ENCODE data around the gene TMEM17. TPM values are rescaled to one million over a fixed set of nuclear protein-coding genes. Genes with fewer than 3 reads are reported as not detected.

Gene TMEM17
- total and polyA plus RNA-seq, 2 of the 13 experiments (the other 11 are each of a cell fraction or from before 2014, with no cell fraction given) = 0.22 to 0.50 TPM

- intact Hi-C loops (cut with micrococcal nuclease; ENCODE audit: unreplicated experiment) (no loop called here), in situ Hi-C loops (cut with HindIII; ENCODE audit: extremely low pct_ligation_motif_present, low pct_unique_long_range_greater_than_20kb) (no loop called here)
- Histone ChIP-seq H3K79me2 (ENCODE audit: insufficient read depth, low read length) (no peaks in the 10 kb centered on the region), H3K9ac (ENCODE audit: insufficient read depth, low read depth, low read length) (no peak overlapping the region), H3K4me3 (replicated peaks in 1 of 3; ENCODE audit: insufficient read depth in 1 of 3, low read depth in 2 of 3, low read length in 3 of 3) (no peak overlapping the region), H2AFZ (ENCODE audit: low read length) (peak overlapping the region; percentile 73), H3K4me1 (ENCODE audit: insufficient read depth, low read length) (peaks cover 65% of the 10 kb centered on the region), H4K20me1 (ENCODE audit: insufficient read depth, low read length) (no peaks in the 10 kb centered on the region), H3K27ac (ENCODE audit: extremely low read length, insufficient read depth, low read length) (peak overlapping the region; percentile 98), H3K4me2 (ENCODE audit: low read depth, low read length) (no peak overlapping the region), H3K36me3 (replicated peaks in 1 of 2; ENCODE audit: control insufficient read depth in 1 of 2, insufficient read depth in 2 of 2, low read length in 2 of 2) (no peaks in the 10 kb centered on the region), H3K27me3 (ENCODE audit: control insufficient read depth in 1 of 2, insufficient read depth in 2 of 2, low read length in 2 of 2) (no peaks in the 10 kb centered on the region), H3K9me3 (ENCODE audit: low read length) (no peaks in the 10 kb centered on the region)
- BruUV-seq (replicated peaks) = no TSS peak
- CTCF ChIA-PET (ENCODE audit: low intra/inter-chr PET ratio, low total read pairs) = no interaction called here
- DNase-seq (ENCODE audit: low spot score) (no peak), FAIRE-seq (no peak), ATAC-seq (no peak)
- TF ChIP-seq ZNF446 (CRISPR knock-in tag; IDR thresholded peaks at IDR 0.05) (no peak), HMGXB4 (CRISPR knock-in tag; IDR thresholded peaks at IDR 0.05; ENCODE audit: borderline replicate concordance in 1 of 2, low read depth in 1 of 2) (no peak), AHR (CRISPR knock-in tag; IDR thresholded peaks at IDR 0.05) (no peak), ZNF781 (CRISPR knock-in tag; IDR thresholded peaks at IDR 0.05; ENCODE audit: borderline replicate concordance, not compliant biosample characterization) (no peak), XRCC5 (optimal IDR thresholded peaks at IDR 0.05; ENCODE audit: low read length) (no peak), ZNF256 (CRISPR knock-in tag; conservative IDR thresholded peaks at IDR 0.05) (no peak), ZMYM4 (CRISPR knock-in tag; IDR thresholded peaks at IDR 0.05) (peak; percentile 23; the same call in 1 of the 2 replicates), IKZF1 (IDR thresholded peaks at IDR 0.05) (no peak)
- TF ChIP-seq, protein P1, sequence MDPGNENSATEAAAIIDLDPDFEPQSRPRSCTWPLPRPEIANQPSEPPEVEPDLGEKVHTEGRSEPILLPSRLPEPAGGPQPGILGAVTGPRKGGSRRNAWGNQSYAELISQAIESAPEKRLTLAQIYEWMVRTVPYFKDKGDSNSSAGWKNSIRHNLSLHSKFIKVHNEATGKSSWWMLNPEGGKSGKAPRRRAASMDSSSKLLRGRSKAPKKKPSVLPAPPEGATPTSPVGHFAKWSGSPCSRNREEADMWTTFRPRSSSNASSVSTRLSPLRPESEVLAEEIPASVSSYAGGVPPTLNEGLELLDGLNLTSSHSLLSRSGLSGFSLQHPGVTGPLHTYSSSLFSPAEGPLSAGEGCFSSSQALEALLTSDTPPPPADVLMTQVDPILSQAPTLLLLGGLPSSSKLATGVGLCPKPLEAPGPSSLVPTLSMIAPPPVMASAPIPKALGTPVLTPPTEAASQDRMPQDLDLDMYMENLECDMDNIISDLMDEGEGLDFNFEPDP (CRISPR knock-in tag; conservative IDR thresholded peaks at IDR 0.05) = 0 out of 2 replicates have a peak, but pooled peaks have one; percentile 66
- WGBS (ENCODE audit: low lambda C conversion rate) = 96% methylated on average over 5 of the region's 5 CpGs
- POLR2A ChIA-PET = interaction anchor here (0.9 to 7.5 kb wide), 6 partner anchors 14 to 67 kb away, joined by 3 to 203 read pairs (median 72); no protein-coding TSS in a partner anchor
Measured at GRCh38 chr2:62524293-62524941, 18.4 kb upstream of the TMEM17 start.
